GM12891 (cell line): ENCODE data around the gene USP32.
"Not testable (repeated sequence)": the region's sequence is repeated elsewhere in the genome, so short reads cannot be mapped to it uniquely, and the experiment has no call there.

Experiments
- DNase-seq: peaks from one replicate; pipeline ENCODE4 v3.0.0; 2011; ENCODE audit warnings: low spot score; ENCODE audit not compliant: insufficient read length
- FAIRE-seq: peaks from 2 replicates; lab custom pipeline; 2011; peaks lifted over from hg19 to GRCh38; lab: Jason Lieb, UNC
- PAX5 ChIP-seq: IDR thresholded peaks from 2 replicates; pipeline ENCODE4 v1.6.1; 2011; ENCODE audit warnings: low read length, moderate library complexity, mild to moderate bottlenecking; ENCODE audit not compliant: insufficient read depth, severe bottlenecking
- POLR2A ChIP-seq: IDR thresholded peaks from 2 replicates; pipeline ENCODE4 v1.6.1; 2011; ENCODE audit warnings: low read depth, low read length, control low read depth
- POLR2AphosphoS5 ChIP-seq: IDR thresholded peaks from 2 replicates; pipeline ENCODE4 v1.6.1; 2011; ENCODE audit warnings: low read depth, low read length, control low read depth
- POU2F2 ChIP-seq: IDR thresholded peaks from 2 replicates; pipeline ENCODE4 v1.6.1; 2011; ENCODE audit warnings: low read depth, mild to moderate bottlenecking, control low read depth, low read length, moderate library complexity
- SPI1 ChIP-seq: IDR thresholded peaks from 2 replicates; pipeline ENCODE4 v1.6.1; 2011; ENCODE audit warnings: low read depth, low read length, control low read depth
- TAF1 ChIP-seq: IDR thresholded peaks from 2 replicates; pipeline ENCODE4 v1.6.1; 2011; ENCODE audit warnings: low read depth, low read length, control low read depth

The USP32 gene

GRCh38 chr17:60247836-60248461 is 144.0 kb downstream of the USP32 start:
- DNase-seq (no peak), FAIRE-seq (no peak)
- TF ChIP-seq PAX5 (no peak), SPI1 (no peak), POLR2AphosphoS5 (no peak), POLR2A (no peak), POU2F2 (no peak), TAF1 (no peak)

DNA sequence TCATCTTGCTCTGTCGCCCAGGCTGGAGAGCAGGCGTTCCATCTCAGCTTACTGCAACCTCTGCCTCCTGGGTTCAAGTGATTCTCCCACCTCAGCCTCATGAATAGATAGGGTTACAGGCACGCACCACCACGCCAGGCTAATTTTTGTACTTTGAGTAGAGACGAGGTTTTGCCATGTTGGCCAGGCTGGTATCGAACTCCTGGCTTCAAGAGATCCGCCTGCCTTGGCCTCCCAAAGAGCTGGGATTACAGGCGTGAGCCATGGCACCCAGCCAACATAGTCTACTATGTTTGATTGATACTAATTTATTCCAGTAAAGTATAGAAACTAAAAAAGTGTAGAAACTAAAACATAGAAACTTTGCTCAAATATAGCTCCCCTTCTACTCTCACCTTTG is 147.3 kb downstream of the USP32 start:
- DNase-seq (no peak), FAIRE-seq (no peak)
- no peak for TF ChIP-seq POLR2A
- TF ChIP-seq POLR2AphosphoS5 = no peak
- no peak for TF ChIP-seq POU2F2
- no peak for TF ChIP-seq PAX5
- no peak for TF ChIP-seq SPI1

DNA sequence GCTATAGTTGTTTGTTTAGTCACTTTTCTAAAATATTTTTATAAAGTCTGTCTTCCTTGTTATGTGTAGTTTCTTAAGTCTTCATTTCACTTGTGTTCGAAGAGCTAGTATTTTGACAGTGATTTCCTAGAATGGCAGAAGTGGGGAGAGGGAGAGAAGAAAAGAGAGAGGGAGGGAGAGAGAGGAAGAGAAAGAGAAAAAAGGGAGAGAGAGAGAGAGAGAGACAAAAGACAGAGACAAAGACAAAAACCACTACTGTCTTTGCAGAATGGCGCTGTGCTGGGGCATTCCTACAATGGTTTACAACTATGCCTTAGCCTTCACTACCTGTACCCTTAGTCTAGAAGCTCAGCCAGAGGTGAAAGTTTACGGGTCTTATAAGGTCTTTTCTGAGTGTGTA is 151.6 kb downstream of the USP32 start:
- DNase-seq = no peak
- no peak for FAIRE-seq
- TF ChIP-seq PAX5 (no peak), POLR2AphosphoS5 (no peak), POU2F2 (no peak), TAF1 (no peak), POLR2A (no peak), SPI1 (no peak)

GRCh38 chr17:60231691-60232090 is 160.2 kb downstream of the USP32 start:
- TF ChIP-seq POU2F2 (no peak), SPI1 (no peak), PAX5 (no peak), POLR2AphosphoS5 (no peak), POLR2A (no peak), TAF1 (no peak)
- DNase-seq = no peak
- FAIRE-seq = no peak

DNA sequence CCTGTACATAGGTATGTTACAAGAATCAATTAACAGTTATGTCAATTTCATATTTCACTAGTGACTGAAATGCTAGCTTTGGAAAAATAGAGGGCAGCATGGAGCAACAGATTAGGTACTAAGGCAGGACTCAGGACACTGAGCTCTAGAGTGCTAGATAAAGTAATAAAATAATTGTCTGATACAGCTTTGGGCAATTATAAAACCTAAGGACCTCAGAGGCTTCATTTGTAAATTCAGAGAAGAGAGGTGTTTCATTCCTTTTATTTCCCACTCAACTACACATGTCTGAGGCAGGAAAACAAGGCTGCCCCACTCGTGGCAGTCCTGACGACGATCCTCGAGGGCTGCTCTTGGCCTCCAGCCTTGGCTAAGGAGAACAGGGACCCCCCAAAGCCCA is 160.7 kb downstream of the USP32 start:
- TF ChIP-seq POU2F2 = no peak
- TF ChIP-seq TAF1 = no peak
- no peak for TF ChIP-seq POLR2A
- no peak for TF ChIP-seq POLR2AphosphoS5
- DNase-seq (no peak), FAIRE-seq (no peak)

GRCh38 chr17:60230358-60230757 is 161.6 kb downstream of the USP32 start:
- FAIRE-seq (no peak), DNase-seq (no peak)
- TF ChIP-seq POLR2A = no peak
- no peak for TF ChIP-seq SPI1
- no peak for TF ChIP-seq PAX5
- no peak for TF ChIP-seq POLR2AphosphoS5
- TF ChIP-seq POU2F2 = no peak
- TF ChIP-seq TAF1 = no peak

DNA sequence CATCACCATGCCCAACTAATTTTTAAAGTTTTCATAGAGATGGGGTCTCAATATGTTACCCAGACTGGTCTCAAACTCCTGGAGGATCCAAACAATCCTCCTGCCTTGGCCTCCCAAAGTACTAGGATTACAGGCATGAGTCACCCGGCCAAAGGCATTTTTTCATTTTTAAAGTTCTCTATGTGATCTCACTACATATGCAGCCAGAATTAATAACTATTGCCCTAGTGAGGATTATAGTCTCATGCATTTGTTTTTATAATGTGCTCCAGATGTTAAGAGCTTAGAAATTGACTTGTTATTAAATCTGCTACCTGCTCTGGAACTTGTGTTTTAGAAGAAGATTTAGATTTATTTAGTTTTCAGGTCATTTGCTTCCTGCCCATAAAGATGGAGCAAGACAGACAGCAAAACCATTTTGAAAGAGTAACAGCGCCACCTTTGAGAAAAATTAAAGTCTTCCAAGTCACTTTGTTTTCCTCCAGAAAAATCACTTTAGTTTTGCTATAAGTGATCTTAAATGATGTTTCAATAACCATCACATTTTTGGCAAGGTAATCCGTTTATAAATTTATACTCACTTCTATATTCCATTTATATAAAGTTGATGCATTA is 162.6 kb downstream of the USP32 start:
- TF ChIP-seq POLR2AphosphoS5 (no peak), SPI1 (no peak), POU2F2 (no peak), POLR2A (no peak)
- DNase-seq = no peak
- FAIRE-seq = no peak

- FAIRE-seq, DNase-seq: not testable (repeated sequence)
Observed at GRCh38 chr17:60227276-60227675, 164.7 kb downstream of the USP32 start.

GRCh38 chr17:60224064-60224463 is 167.9 kb downstream of the USP32 start:
- no peak for FAIRE-seq
- no peak for TF ChIP-seq TAF1
- no peak for TF ChIP-seq POLR2AphosphoS5
- no peak for TF ChIP-seq PAX5
- TF ChIP-seq SPI1 = no peak
- TF ChIP-seq POU2F2 = no peak
- no peak for TF ChIP-seq POLR2A
- DNase-seq = no peak

- no peak for DNase-seq
- FAIRE-seq = no peak
- TF ChIP-seq POU2F2 = no peak
- no peak for TF ChIP-seq TAF1
- TF ChIP-seq PAX5 = no peak
- TF ChIP-seq POLR2A = no peak
Observed at GRCh38 chr17:60223456-60223855, 168.5 kb downstream of the USP32 start.

- FAIRE-seq, DNase-seq: not testable (repeated sequence)
Observed at GRCh38 chr17:60218774-60219173, 173.2 kb downstream of the USP32 start.

DNA sequence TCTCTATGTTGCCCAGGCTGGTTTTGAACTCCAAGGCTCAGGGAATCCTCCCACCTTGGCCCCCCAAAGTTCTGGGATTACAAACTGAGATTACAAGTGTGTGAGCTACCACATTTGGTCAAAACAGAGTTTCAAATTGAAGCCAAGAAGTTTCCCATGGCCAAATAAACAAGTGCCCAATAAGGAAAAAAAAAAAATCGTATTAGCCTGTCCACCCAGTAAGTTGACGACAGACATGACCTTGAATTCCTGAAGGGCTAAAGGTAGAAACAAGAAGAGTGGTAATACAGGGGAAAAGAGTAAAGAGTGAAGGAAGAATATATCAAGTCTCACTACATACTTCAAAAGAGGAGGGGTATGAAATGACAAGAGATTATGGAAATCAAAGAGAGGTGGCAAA is 176.0 kb downstream of the USP32 start:
- FAIRE-seq, DNase-seq: not testable (repeated sequence)

- FAIRE-seq, DNase-seq: not testable (repeated sequence)
Observed at GRCh38 chr17:60211282-60211681, 180.7 kb downstream of the USP32 start.

DNA sequence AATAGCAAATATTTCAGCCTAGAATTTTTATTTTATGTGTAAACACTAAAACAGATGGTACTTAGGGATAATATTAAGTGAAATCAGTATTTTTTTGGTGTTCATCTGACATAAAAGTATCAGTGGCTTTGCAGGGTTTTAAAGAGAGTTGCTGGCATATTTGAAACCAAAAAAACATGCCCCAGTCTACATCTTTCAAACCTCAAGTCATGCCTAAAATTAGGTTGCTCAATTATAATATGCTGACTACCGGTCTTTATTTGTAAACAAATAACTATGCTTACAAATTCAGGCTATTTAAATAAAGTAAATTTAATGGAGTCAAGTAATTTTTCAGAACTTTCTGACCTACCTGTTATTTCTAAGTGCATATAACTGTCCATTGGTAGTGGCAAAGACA is 183.6 kb downstream of the USP32 start:
- DNase-seq, FAIRE-seq: not testable (repeated sequence)

- FAIRE-seq, DNase-seq: not testable (repeated sequence)
Observed at GRCh38 chr17:60205782-60206181, 186.2 kb downstream of the USP32 start.
